NCI-H748 treated with DMSO at 0.1 percent for 48 hours (cell line): ENCODE data around the gene TOR1A.

Source experiments
- DNase-seq: peaks from one replicate; lab custom pipeline; 2025; lab: John Stamatoyannopoulos, UW

The TOR1A gene

GRCh38 chr9:129852579-129852978, 28.6 kb upstream of the TOR1A start:
- no peak for DNase-seq

GRCh38 chr9:129851821-129852220, 27.9 kb upstream of the TOR1A start:
- no peak for DNase-seq

- no peak for DNase-seq
Measured at GRCh38 chr9:129850821-129851550, 27.1 kb upstream of the TOR1A start.

GRCh38 chr9:129849901-129850300, 26.0 kb upstream of the TOR1A start:
- DNase-seq, result no peak

DNA sequence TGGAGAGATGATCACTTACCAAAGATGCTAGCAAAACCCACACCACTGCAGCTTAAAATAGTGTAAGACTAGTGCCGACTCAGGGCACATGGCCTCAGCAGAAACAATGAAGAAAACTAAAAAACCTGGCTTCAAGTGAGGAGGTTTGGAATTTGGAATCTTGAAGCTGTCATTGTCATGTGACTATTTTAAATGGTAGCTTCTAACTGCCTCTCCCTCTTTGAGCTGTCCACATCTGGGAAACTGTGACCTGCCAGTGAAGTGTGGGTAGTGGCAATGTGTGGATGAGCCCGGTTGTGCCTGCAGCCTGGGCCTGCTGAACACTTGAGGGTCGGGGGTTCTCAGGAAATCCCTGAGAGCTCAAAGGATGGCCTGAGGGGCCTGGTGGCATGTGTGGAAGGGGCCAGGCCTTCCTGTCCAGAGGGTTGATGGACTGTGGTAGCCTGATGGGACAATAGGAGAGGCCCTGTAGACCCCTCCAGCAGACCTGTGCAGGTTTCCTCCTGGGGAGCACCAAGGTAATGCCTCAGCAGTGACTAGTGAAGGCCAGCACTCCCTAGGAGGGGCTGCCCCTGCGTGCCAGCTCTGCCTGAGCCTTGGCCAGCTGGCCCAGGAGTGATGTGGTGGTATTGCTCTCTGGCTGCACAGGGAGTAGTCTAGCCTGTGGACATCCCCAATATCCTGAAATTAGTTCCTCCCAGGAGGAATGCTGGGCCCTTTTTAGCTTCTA, 24.9 kb upstream of the TOR1A start:
- DNase-seq, result no peak

DNA sequence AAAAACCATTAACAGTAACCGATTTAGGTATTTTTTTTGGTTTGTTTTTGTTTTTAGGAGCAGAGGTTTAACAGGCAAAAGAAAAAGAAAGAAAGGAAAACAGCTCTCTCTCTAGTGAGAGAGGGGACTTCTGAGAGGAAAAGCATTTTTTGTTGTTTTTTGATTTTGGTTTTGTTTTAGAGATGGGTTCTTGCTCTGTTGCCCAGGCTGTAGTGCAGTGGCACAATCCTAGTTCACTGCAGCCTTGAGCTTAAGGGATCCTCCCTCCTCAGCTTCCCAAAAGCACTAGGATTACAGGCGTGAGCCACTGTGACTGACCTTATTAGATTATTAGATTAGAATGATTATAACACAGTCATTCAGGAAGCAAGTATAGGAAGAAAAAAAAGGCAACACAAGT, 21.4 kb upstream of the TOR1A start:
- no peak for DNase-seq

DNA sequence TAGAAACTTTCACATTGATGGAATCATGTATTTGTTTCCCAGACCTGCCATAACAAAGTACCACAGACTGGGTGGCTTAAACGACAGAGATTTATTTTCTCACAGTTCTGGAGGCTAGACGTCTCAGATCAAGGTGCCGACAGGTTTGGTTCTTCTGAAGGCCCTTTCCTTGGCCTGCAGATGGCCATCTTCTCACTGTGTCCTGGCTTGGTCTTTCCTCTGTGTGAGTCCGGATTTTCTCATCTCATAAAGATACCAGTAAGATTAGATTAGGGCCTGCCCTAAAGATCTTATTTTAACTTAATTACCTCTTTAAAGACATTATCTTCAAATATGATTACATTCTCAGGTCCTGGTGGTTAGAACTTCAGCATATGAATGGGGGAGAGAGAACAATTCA, 17.1 kb upstream of the TOR1A start:
- no peak for DNase-seq

- peak; percentile 80 for DNase-seq
Measured at GRCh38 chr9:129840034-129840433, 16.1 kb upstream of the TOR1A start.

DNA sequence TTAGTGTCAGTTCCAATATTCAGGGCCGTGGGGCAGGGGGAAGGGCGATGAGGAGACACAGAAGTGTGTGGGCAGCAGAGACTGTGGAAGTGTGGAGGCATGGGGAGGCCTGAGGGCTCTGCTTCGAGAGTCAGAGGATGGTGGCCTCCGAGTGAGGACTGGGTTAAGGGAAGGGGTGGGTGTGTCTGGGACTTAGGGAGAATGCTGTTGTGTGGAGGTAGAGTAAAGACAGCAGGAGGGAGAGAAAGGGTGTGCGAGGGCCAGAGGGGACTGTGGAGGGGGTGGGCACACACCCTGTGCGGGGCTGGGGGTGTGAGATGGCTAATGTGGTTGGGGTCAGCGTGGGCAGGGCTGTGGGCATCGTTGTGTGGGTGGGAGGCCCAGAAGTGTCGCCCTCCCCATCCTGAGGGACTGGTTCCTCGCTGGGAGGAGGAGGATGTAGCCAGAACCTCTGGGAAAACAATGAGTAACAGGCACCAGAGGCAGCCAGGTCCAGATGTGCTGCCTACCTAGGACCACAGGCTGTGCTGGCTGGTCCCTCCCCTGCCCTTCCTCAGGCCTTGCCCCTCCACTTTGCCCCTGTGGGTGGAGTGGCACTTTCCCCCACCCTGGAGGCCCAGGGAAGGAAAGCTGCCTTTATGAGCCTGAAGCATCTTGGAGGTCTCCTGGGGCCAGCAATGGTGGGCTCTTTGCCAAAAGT, 15.5 kb upstream of the TOR1A start:
- no peak for DNase-seq

DNA sequence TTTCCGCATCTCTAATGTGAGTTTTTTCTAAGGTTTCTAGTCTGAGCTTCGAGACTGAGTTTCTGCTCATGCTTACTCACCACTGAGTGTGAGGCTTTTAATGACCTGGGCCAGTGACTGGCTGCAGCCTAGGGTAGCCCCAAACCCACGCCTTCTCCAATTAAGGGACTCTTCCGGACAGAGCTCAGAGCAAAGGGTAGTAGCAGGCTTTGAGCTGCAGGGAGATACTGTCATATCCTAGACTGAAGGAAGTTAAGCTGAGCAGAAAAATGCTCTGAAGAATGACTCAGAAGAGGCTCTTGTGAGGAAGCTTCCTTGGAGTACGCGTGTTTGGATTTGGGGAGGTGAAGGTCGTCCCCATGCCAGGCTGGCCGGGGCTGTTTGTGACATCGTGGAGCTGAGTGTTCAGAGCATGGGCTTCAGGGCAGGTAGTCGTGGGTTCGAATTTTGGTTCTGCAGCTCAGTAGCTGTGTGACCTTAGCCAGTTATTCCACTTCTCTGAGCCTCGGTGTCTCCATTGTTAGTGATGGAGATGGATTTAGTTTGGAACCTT, 14.8 kb upstream of the TOR1A start:
- DNase-seq, result no peak

DNA sequence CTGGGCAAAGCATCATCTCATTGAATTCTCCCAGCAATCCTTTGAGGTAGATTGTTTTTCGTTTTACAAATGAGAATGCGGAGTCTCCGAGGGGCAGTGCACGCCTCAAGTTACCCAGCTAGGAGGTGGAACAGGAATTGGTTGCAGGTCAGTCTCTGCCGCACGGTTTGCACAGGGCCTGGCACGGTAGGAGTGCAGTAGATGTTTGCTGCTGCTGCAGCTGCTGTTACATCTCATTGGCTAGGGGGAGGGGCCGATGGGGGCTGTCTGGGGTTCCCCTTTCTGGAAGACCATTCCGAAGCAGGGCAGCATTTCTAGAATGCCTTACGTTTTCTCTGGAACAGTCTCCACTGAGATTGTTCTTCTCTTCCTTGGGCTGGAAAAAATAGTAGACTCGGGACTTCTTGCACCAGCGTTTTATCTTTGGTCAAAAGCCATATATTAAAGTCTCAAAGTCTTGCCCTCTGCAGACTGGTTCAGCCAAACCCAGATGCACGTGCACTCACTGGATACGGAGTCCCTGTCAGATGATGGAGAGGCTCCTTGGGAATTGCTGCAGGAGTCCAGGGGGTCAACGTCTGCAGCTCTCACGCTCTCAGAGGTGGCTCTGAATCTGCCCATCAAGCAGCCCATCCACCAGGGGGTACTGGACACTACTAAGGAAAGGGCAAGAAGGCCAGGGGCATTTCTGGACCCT, 12.5 kb upstream of the TOR1A start:
- DNase-seq, result no peak

DNA sequence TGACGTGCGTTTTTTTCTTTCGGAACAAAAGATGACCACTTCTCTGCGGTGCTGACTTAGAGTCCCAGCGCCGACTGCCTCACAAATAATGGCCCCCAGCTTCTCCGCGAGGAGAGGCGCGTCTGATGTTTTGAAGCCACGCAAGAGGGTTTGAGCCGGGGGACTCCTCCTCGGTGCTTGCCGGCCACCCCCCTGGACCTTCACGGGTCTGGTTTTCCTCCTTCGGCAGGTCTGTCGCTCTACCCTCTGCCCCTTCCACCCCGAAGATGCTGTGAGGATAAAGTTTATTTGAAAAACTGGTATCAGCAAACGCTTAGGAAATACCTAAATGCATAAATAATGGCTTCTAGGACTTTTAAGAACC, 11.9 kb upstream of the TOR1A start:
- DNase-seq, result no peak

GRCh38 chr9:129835128-129835859, 11.4 kb upstream of the TOR1A start, which contains the start of the genes C9orf78 and USP20:
Gene C9orf78 (minus strand): TSS chr9:129835275. CDS start chr9:129835221, 54 bp downstream.
Gene USP20 (plus strand): TSS chr9:129835458. CDS start chr9:129852556, 17,098 bp downstream.
- DNase-seq, result peak; percentile 95

DNA sequence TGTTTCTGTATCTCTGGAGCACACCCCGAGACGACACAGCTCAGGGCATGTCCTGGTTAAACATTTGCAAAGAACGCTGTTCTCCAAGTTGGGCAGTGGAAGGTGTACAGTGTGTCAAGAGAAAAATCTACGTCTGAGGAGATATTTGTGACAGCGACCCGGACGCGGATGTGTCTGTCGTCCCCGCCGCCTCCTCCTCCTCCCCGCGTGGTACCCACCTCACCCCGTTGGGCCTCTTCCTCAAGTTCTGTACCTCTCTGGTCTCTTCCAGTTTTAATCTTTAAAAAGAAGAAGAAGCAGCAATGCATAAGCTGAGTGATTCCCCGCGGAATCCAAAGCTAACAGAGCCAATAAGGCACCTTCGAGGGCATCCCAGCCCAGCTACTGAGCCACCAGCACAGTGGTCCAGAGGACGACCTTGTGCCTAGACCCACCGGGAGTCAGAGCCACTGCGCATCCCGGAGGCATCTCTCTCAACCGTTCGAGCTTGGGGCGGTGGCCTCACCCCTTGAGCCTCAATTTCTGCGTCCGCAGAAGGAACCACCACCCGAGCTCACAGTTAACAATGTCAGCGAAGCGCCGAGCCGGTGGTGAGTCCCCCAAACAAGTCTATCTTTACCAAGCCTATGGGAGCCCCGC, 10.7 kb upstream of the TOR1A start:
- DNase-seq, result no peak

DNA sequence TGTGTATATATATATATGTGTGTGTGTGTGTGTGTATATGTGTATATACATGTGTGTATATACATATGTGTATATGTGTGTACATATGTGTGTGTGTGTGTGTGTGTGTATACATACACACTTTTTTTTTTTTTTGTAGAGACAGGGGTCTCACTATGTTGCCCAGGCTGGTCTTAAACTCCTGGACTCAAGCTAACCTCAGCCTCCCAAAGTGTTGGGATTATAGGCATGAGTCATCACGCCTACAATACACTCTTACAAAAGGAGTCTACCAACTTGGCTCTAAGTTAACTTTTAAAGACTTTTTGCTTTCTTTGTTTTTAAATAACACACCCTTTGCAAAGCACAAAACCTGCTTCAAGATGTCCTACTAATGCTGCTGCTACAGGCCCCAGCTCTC, 9.0 kb upstream of the TOR1A start:
- DNase-seq, result no peak

- DNase-seq, result no peak
Measured at GRCh38 chr9:129828969-129829368, 5.0 kb upstream of the TOR1A start.

GRCh38 chr9:129828051-129828450, 4.1 kb upstream of the TOR1A start:
- DNase-seq, result no peak

- DNase-seq, result no peak
Measured at GRCh38 chr9:129826759-129827158, 2.8 kb upstream of the TOR1A start.

DNA sequence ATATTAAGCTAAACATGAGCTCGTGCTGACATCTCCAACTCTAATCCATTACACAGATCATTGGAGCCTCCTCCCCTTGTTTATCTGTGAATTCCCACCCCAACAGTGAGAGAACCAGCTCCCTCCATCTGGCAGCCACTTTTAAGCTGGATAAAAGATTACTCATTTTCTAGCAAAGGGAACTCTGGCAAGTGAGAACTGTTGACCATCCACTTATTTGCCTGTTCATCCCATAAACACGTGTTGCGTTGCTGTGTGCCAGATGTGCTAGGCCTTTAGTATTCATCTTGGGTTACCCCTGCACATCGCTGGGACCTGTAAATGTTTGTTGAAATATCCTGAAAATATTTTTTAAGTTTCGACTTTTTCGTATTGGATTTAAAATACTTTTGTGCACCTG, 2.4 kb upstream of the TOR1A start:
- no peak for DNase-seq

DNA sequence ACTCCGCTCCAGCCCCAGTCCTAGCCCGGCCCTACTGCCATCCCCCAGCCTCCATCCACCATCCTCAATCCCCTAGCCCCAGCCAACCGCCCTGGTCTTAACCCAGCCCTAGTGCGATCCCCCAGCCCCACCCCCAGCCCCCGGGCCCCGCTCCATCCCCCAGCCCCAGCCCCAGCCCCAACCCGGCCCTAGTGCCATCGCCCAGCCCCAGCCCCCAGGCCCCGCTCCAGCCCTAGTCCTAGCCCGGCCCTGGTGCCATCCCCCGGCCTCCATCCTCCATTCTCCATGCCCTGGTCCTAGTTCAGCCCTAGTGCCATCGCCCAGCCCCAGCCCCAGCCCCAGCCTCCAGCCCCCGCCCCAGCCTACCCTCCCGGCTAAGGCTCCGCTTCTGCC, 398 bp downstream of the TOR1A start:
- no peak for DNase-seq
